HEK293 (cell line): ENCODE measurements around the gene LHFPL2.
"Not testable (repeated sequence)": the region's sequence is repeated elsewhere in the genome, so short reads cannot be mapped to it uniquely, and the experiment has no call there.

ENCODE experiments used
- CTCF ChIA-PET: fragments of 350-600 bp; formaldehyde crosslinking; extraction: SDS; loops from one replicate; lab custom pipeline; 2021; ENCODE audit warnings: antibody characterized with exemption; lab: Yijun Ruan, JAX
- POLR2A ChIA-PET: fragments of 300-600 bp; formaldehyde crosslinking; extraction: SDS; loops from one replicate; lab custom pipeline; 2020; ENCODE audit warnings: antibody characterized with exemption, inconsistent platforms; lab: Yijun Ruan, JAX
- H3K27ac ChIP-seq: fragments of 200-500 bp; sonication (Bioruptor generic); 2 replicates; pipeline ENCODE4 v1.5.1; 2014; ENCODE audit warnings: low read depth, low read length, control low read depth, inconsistent platforms; ENCODE audit errors: extremely low read depth
- H3K36me3 ChIP-seq, 2 experiments: fragments of 200-500 bp in 1 of 2; sonication (Bioruptor generic) in 1 of 2; 1 replicate in 1 of 2; 2 replicates in 1 of 2; pipeline ENCODE4 v1.5.1; 2014 to 2017; ENCODE audit warnings: inconsistent platforms in 2 of 2, low read length in 2 of 2; ENCODE audit not compliant: control insufficient read depth in 2 of 2, insufficient read depth in 1 of 2
- H3K4me1 ChIP-seq: fragments of 200-500 bp; sonication (Bioruptor generic); 2 replicates; pipeline ENCODE4 v1.5.1; 2014; ENCODE audit warnings: mild to moderate bottlenecking, low read length, inconsistent platforms; ENCODE audit not compliant: control insufficient read depth, insufficient read depth
- H3K4me3 ChIP-seq: 2 replicates; pipeline ENCODE4 v1.5.1; 2011; ENCODE audit warnings: low read depth, mild to moderate bottlenecking, control low read depth, low read length, moderate library complexity
- H3K9me3 ChIP-seq: fragments of 200-500 bp; sonication (Bioruptor generic); 2 replicates; pipeline ENCODE4 v1.5.1; 2014; ENCODE audit warnings: low read depth, low read length, inconsistent platforms; ENCODE audit not compliant: control insufficient read depth, insufficient read depth
- EGR2 ChIP-seq: fragments of 450-650 bp; formaldehyde crosslinking; IDR thresholded peaks from 2 replicates; pipeline ENCODE4 v1.5.1; 2016; ENCODE audit warnings: low read depth, missing biosample characterization, missing genetic modification characterization
- PATZ1 ChIP-seq: fragments of 450-650 bp; formaldehyde crosslinking; IDR thresholded peaks from 2 replicates; pipeline ENCODE4 v1.5.1; 2016; ENCODE audit warnings: missing biosample characterization, missing genetic modification characterization
- PRDM6 ChIP-seq: fragments of 450-650 bp; formaldehyde crosslinking; IDR thresholded peaks from 2 replicates; pipeline ENCODE4 v1.5.1; 2017; ENCODE audit warnings: missing biosample characterization, missing genetic modification characterization
- REPIN1 ChIP-seq: fragments of 450-650 bp; formaldehyde crosslinking; IDR thresholded peaks from 2 replicates; pipeline ENCODE4 v1.5.1; 2017; ENCODE audit warnings: missing biosample characterization, missing genetic modification characterization, low read depth
- SCRT1 ChIP-seq: fragments of 450-650 bp; formaldehyde crosslinking; IDR thresholded peaks from 2 replicates; pipeline ENCODE4 v1.5.1; 2016; ENCODE audit warnings: missing biosample characterization, missing genetic modification characterization, borderline replicate concordance
- ZEB2 ChIP-seq: fragments of 450-650 bp; formaldehyde crosslinking; IDR thresholded peaks from 2 replicates; pipeline ENCODE4 v1.5.1; 2016; ENCODE audit warnings: missing biosample characterization, missing genetic modification characterization
- ZFP41 ChIP-seq: fragments of 450-650 bp; formaldehyde crosslinking; IDR thresholded peaks from 2 replicates; pipeline ENCODE4 v1.5.1; 2016; ENCODE audit warnings: missing biosample characterization, missing genetic modification characterization, borderline replicate concordance
- ZIC2 ChIP-seq: fragments of 450-650 bp; formaldehyde crosslinking; IDR thresholded peaks from 2 replicates; pipeline ENCODE4 v1.5.1; 2016; ENCODE audit warnings: missing biosample characterization, missing genetic modification characterization
- ZNF146 ChIP-seq: fragments of 450-650 bp; formaldehyde crosslinking; IDR thresholded peaks from 2 replicates; pipeline ENCODE4 v1.5.1; 2016; ENCODE audit warnings: missing biosample characterization, missing genetic modification characterization
- ZNF335 ChIP-seq: fragments of 450-650 bp; formaldehyde crosslinking; conservative IDR thresholded peaks from 2 replicates; pipeline ENCODE4 v1.5.1; 2016; ENCODE audit warnings: missing biosample characterization, missing genetic modification characterization
- ZNF366 ChIP-seq: fragments of 450-650 bp; formaldehyde crosslinking; conservative IDR thresholded peaks from 2 replicates; pipeline ENCODE4 v1.5.1; 2016; ENCODE audit warnings: missing biosample characterization, missing genetic modification characterization
- ZNF48 ChIP-seq: fragments of 450-650 bp; formaldehyde crosslinking; IDR thresholded peaks from 2 replicates; pipeline ENCODE4 v1.5.1; 2016; ENCODE audit warnings: missing biosample characterization, missing genetic modification characterization
- ZNF530 ChIP-seq: fragments of 450-650 bp; formaldehyde crosslinking; IDR thresholded peaks from 2 replicates; pipeline ENCODE4 v1.5.1; 2016; ENCODE audit warnings: low read depth, missing biosample characterization, missing genetic modification characterization
- ZNF580 ChIP-seq: fragments of 450-650 bp; formaldehyde crosslinking; IDR thresholded peaks from 2 replicates; pipeline ENCODE4 v1.5.1; 2016; ENCODE audit warnings: missing biosample characterization, missing genetic modification characterization
- ZNF610 ChIP-seq: fragments of 450-650 bp; formaldehyde crosslinking; IDR thresholded peaks from 2 replicates; pipeline ENCODE4 v1.5.1; 2016; ENCODE audit warnings: missing biosample characterization, missing genetic modification characterization, borderline replicate concordance
- ZNF658 ChIP-seq: fragments of 450-650 bp; formaldehyde crosslinking; IDR thresholded peaks from 2 replicates; pipeline ENCODE4; 2016; ENCODE audit warnings: missing biosample characterization, missing genetic modification characterization
- ZNF664 ChIP-seq: fragments of 450-650 bp; formaldehyde crosslinking; IDR thresholded peaks from 2 replicates; pipeline ENCODE4 v1.5.1; 2016; ENCODE audit warnings: missing biosample characterization, missing genetic modification characterization
- ZNF677 ChIP-seq: fragments of 450-650 bp; IDR thresholded peaks from 2 replicates; pipeline ENCODE4 v1.5.0; 2018; ENCODE audit warnings: missing biosample characterization, mild to moderate bottlenecking, missing genetic modification characterization, moderate library complexity
- ZNF791 ChIP-seq: fragments of 450-650 bp; formaldehyde crosslinking; IDR thresholded peaks from 2 replicates; pipeline ENCODE4 v1.5.1; 2016; ENCODE audit warnings: missing biosample characterization, missing genetic modification characterization

The LHFPL2 gene

GRCh38 chr5:78689540-78690252 lies 41.1 kb upstream of the LHFPL2 start:
- H3K9me3 ChIP-seq: no peaks in the 10 kb centered on the region; the same call in 1 of the 2 replicates
- TF ChIP-seq ZNF791 (no peak), ZNF677 (tag by site-specific recombination) (peak; percentile 62; the same call in 1 of the 2 replicates)
- TF ChIP-seq, all 188 proteins: peak for 1
- CTCF ChIA-PET: no interaction called here
- Histone ChIP-seq H3K4me1 (no peaks in the 10 kb centered on the region), H3K27ac (no peak overlapping the region), H3K4me3 (no peak overlapping the region), H3K36me3 (no peaks in the 10 kb centered on the region)
- POLR2A ChIA-PET: no interaction called here

- CTCF ChIA-PET, H3K4me1 ChIP-seq, H3K27ac ChIP-seq, POLR2A ChIA-PET, H3K4me3 ChIP-seq, H3K36me3 ChIP-seq, H3K9me3 ChIP-seq: not testable (repeated sequence)
- TF ChIP-seq ZNF146 (tag by site-specific recombination) (peak; percentile 87), ZNF580 (tag by site-specific recombination) (0 out of 2 replicates have a peak, but pooled peaks have one; percentile 18)
These were observed 38.9 kb upstream of the LHFPL2 start for GRCh38 chr5:78687514-78687913.

- H3K4me3 ChIP-seq, H3K9me3 ChIP-seq, H3K27ac ChIP-seq, POLR2A ChIA-PET, H3K4me1 ChIP-seq, H3K36me3 ChIP-seq, CTCF ChIA-PET: not testable (repeated sequence)
These were observed 35.3 kb upstream of the LHFPL2 start for GRCh38 chr5:78683905-78684304.

GRCh38 chr5:78679905-78680304 lies 31.3 kb upstream of the LHFPL2 start:
- H3K27ac ChIP-seq: no peak overlapping the region
- ChIA-PET CTCF (no interaction called here), POLR2A (no interaction called here)
- peaks cover 6% of the 10 kb centered on the region for H3K4me1 ChIP-seq
- TF ChIP-seq EGR2 (no peak), REPIN1 (tag by site-specific recombination) (no peak), ZNF48 (no peak), ZNF530 (tag by site-specific recombination) (no peak), ZNF658 (tag by site-specific recombination) (no peak), ZFP41 (tag by site-specific recombination) (no peak)
- H3K4me3 ChIP-seq: no peak overlapping the region
- H3K36me3 ChIP-seq: no peaks in the 10 kb centered on the region
- H3K9me3 ChIP-seq: no peaks in the 10 kb centered on the region

GRCh38 chr5:78677777-78678668 lies 29.5 kb upstream of the LHFPL2 start:
- ChIA-PET CTCF (no interaction called here), POLR2A (no interaction called here)
- H3K27ac ChIP-seq: peak overlapping the region; percentile 12; the same call in 1 of the 2 replicates
- no peak for TF ChIP-seq SCRT1
- peak; percentile 28; the same call in 1 of the 2 replicates for TF ChIP-seq ZIC2 (tag by site-specific recombination)
- no peak for TF ChIP-seq ZNF610 (tag by site-specific recombination)
- no peak for TF ChIP-seq ZNF664 (tag by site-specific recombination)
- no peak for TF ChIP-seq PATZ1 (tag by site-specific recombination)
- 0 out of 2 replicates have a peak, but pooled peaks have one; percentile 14 for TF ChIP-seq ZNF335 (tag by site-specific recombination)
- 0 out of 2 replicates have a peak, but pooled peaks have one; percentile 12 for TF ChIP-seq ZNF366 (tag by site-specific recombination)
- TF ChIP-seq PRDM6 (tag by site-specific recombination): peak; percentile 65
- peak; percentile 67; the same call in 1 of the 2 replicates for TF ChIP-seq ZEB2 (tag by site-specific recombination)

More at GRCh38 chr5:78677777-78678668, 29.5 kb upstream of the LHFPL2 start:
- Histone ChIP-seq H3K4me1 (peaks cover 6% of the 10 kb centered on the region), H3K9me3 (no peaks in the 10 kb centered on the region), H3K36me3 (no peaks in the 10 kb centered on the region), H3K4me3 (no peak overlapping the region)
